NCI-H526 treated with DMSO at 0.1 percent for 48 hours (cell line): ENCODE measurements around the gene METTL23.
A peak's percentile ranks its signal among the peaks of the same experiment; 100 is the strongest.
"Not testable (repeated sequence)": the region's sequence is repeated elsewhere in the genome, so short reads cannot be mapped to it uniquely, and the experiment has no call there.

Experiments used
- DNase-seq: peaks from one replicate; lab custom pipeline; 2025; lab: John Stamatoyannopoulos, UW

METTL23 gene

GRCh38 chr17:76735586-76736348 lies 9.1 kb downstream of the METTL23 start:
- no peak for DNase-seq

DNA sequence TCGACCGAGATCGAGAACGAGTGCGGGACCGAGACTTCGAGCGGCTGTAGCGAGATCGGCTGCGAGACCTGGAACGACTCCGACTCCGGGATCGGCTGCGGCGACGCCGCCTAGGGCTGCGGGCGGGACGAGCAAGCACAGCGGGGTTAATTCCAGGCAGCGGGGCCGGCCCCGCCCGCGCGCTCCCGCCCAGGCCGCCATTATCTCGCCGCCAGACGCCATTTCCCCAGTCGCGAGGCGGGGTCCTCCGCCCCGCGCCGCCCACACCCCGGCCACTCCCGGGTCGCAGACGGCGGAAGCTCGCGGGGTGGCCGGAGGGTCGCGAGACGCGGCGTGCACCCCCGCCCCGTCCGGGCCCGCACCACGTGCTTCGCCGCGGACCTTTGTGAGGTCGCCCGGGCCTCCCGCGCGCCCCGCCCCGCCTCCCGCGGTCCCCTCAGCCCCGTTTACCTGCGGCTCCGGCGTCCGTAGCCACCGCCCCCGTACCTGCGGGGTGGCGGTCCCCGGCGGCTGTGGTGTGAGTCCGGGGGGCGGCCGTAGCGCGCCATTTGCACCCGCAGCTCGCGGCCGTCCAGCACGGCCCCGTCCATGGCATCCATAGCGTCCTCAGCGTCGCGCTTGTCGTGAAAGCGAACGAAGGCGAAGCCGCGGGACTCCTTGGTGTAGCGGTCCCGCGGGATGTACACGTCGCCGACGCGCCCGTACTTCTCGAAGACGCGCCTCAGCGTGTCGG lies 9.9 kb downstream of the METTL23 start:
- peak; percentile 19 for DNase-seq

- peak; percentile 97 for DNase-seq
These were observed 10.5 kb downstream of the METTL23 start, which contains the start of gene SRSF2 for GRCh38 chr17:76737082-76737675. TSS of gene SRSF2 (minus strand) at chr17:76737331. CDS start at chr17:76737160, 171 bp downstream.

GRCh38 chr17:76737676-76738467 lies 11.2 kb downstream of the METTL23 start, which contains the start of gene MFSD11:
TSS of gene MFSD11 (plus strand) at chr17:76738119. CDS start at chr17:76738353, 234 bp downstream.
- peak; percentile 93 for DNase-seq

DNA sequence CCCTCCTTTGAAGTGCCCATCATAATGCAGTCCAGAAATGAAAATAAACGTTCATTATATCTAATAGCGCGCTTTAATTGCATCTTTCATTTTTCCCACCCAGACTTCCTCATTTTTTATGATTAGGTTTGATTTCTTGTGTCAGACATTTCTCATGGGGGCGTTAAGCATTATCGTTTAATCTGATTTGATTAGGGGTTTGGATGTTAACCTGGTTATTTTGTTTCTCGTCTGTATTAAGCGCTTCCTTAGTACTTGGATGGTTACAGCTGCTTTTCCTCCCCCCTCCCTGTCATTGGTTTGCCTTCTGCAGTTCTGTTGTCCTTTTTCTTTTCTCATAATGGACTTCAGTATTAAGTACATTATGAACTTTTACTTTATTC lies 11.8 kb downstream of the METTL23 start:
- DNase-seq, result no peak

DNA sequence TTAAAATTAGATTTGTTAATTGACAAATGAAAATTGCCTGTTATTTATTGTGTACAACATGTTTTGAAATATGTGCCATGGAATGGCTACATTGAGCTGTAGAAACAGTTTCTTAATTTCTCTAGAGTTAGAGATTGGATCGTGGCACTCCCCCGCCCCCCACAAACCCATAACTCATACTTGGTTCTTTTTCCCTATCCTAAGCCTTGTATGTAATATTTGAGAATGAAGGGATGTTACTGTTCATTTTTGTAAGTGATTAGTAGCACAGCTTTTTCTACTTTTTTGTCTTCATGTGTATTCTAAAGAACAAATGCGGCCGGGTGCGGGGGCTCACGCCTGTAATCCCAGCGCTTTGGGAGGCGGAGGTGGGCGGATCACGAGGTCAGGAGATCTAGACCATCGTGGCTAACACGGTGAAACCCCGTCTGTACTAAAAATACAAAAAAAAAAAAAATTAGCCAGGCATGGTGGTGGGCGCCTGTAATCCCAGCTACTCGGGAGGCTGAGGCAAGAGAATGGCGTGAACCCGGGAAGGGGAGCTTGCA lies 13.0 kb downstream of the METTL23 start:
- not testable (repeated sequence) for DNase-seq

DNA sequence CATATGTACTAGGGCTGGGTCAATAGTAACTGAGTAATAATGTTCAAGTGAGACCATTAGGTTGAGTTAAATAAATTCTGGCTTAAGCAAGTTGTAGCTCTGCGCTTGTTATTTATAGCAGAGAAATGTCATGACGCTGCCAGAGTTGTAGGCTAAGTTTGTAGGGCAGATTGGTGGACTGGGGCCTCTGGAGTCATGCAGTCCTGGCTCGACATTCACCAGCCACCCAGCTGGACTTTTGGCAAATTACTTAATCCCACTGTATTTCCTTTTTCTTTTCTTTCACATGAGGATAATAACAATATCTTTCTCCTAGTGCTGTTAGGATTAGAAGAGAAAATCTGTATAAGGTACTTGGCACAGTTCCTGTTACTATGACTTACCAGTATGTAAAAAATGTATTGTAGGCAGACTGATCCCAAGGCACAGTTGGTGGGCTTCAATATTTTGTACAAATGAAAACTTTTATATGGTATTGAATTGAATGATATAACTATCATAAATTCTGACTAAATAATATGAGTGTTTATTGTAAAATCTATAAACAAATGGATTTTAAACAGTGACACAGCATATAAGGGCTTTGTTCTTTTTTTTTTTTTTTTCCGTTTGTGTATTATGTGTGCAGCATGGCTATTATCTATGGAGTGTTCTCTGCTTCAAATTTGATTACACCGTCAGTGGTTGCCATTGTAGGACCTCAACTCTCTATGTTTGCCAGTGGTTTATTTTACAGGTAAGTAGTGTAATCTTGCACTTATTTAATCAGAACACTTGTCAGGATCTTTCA lies 13.9 kb downstream of the METTL23 start:
- DNase-seq, result no peak

DNA sequence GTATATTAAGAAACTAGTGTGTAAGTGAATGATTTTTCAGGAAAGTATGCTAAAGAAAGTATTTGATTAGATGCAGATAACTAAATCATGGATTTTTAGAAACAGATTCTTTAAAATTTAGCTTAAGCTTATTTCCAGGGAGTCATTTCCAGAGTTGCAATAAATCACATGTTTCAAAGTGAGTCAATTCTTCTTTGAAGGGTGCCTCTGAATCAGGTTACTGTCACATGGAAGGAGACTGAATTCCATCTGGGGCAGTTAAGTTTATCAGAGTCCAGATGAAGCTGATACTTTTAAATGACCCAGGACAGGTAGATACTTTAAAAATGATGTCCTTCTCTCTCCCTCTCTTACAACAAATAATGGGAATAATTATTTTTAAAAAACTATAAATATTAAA lies 16.3 kb downstream of the METTL23 start:
- DNase-seq, result no peak

- no peak for DNase-seq
These were observed 18.1 kb downstream of the METTL23 start for GRCh38 chr17:76744747-76745146.

DNA sequence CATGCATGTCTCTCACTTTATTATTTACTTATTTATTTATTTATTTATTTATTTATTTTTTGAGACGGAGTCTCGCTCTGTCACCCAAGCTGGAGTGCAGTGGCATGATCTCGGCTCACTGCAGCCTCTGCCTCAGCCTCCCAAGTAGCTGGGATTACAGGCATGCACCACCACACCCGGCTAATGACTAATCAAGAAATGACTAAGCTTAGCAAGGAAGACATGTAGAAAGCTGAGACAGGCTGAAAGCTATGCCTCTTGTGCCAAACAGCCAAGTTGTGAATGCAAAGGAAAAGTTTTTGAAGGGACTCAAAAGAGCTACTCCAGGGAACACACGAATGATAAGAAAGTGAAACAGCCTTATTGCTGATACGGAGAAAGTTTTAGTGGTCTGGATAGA lies 19.1 kb downstream of the METTL23 start:
- DNase-seq, result not testable (repeated sequence)

- DNase-seq, result no peak
These were observed 21.2 kb downstream of the METTL23 start for GRCh38 chr17:76747716-76748363.

DNA sequence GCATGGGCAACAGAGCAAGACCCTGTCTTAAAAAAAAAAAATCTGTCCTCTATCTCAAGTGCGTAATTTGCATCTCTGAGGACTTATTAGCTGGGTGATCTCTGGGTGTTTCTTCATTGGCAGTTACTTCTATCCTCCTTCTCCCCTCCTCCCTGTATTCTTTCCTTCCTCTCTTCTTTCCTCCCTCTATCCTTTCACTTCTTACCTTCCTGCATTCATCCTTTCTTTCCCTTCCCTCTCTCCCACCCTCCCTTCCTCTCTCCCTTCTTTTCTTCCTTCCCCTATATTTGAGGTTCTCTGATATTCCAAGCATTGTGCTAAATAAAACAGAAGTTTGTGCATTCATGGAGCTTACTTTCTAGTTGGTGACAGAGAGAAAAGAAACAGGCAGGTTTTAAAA lies 22.0 kb downstream of the METTL23 start:
- DNase-seq, result no peak

DNA sequence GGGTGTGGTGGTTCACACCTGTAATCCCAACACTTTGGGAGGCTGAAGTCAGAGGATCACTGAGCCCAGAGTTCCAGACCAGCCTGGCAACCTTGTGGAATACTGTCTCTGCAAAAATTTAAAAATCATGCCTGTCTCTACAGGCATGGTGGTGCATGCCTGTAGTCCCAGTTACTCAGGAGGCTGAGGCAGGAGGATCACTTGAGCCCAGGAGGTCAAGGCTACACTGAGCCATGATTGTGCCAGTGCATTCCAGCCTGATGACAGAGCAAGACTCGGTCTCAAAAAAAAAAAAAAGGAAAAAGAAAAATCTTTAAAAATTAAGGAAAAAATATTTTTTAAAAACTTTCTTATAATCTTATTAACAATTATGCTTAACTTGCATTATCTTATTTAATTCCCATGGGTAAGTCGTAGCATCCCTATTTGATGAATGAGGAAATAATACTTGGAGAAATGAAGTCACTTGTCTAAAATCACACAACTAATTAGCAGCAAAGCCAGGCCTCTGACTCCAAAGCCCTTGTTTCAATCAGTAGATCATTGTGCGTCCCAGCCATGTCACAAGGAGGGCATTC lies 24.9 kb downstream of the METTL23 start:
- DNase-seq, result no peak

DNA sequence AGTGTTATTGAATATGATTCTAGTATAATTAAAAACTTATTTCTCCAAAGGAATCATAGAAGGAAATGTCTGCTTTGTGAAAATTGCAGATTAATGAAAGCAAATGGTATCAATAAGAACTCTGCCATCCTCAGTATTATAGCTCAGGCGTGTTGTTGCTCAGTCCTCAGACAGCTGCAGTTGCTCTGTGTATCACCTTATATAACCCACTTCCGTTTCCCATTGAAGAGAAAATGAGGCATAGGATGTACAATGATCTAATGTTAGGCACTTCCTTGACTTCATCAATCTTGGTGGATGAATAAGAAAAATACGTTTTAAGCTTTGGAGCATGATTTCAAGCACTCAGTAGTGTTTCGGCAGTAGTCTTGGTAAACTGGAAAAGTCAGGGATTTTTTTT lies 25.4 kb downstream of the METTL23 start:
- DNase-seq, result no peak

DNA sequence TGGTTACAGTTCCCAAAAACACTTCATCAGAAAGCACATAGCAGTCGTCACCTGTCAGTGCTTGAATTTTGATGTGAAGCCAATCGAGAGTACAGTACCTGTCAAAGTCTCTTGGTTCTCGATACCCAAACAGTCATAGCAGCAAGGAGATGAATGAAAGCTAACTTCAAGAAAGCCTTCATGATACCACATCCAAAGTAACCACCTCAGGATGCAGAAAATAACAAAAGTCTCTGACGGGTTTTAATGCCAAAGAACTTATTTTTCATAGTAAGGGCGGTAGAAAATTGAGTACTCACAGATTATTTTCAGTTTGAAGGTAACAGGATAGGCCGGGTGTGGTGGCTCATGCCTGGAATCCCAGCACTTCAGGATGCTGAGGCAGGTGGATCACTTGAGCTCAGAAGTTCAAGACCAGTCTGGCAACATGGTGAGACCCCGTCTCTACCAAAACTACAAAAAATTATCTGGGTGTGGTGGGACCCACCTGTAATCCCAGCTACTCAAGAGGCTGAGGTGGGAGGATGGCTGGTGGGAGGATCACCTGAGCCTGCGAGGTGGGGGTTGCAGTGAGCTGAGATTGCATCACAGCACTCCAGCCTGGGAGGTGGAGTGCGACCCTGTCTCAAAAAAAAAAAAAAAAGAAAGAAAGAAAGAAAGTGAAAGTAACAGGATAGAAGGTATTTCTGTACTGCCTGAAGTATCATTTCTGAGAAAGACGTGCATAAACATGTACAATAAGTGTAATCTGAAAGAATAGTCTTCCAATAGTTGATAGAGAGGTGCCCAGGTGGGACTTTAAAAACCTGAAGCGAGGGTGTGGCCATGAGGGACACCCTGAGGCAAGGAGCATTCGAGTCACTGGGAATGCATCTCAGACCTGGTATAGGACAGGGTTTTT lies 26.7 kb downstream of the METTL23 start:
- no peak for DNase-seq

- no peak for DNase-seq
These were observed 28.6 kb downstream of the METTL23 start for GRCh38 chr17:76755285-76755684.

DNA sequence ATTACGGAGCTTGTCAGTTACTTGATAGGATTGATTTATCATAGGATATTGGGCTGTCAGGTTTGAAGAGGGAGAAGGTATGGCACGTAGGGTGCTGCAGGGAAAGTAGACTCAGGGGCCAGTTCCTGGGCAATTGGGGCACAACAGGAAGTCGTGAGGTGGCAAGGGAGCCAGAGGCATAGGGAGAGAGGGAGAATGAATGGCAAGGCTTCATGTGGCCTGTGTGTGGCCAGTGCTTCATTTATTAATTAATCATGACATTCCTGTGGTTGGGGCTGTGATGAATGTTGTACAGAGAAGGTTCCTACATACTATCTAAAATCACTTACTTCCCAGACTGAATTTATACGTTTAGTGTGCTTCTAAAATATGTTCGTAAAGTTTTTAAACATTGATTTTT lies 30.6 kb downstream of the METTL23 start:
- DNase-seq, result no peak

DNA sequence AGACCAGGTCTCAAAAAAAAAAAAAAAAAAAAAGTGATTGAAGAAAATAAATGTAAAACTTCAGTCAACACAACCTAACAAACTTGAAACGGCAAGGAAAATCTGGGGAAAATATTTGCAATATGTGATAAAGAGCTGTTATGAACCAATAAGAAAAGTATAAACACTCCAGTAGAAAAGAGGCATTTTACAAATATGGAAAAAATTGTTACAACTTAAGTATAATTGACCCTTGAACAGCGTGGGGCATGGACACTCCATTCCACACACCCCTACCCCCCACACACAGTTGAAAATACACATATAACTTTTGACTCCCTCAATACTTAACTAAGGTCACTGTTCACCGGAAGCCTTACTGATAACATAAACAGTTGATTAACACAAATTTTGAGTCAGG lies 31.9 kb downstream of the METTL23 start:
- DNase-seq, result no peak
